ENCODE measurements around the gene BCL7B. TPM values are rescaled to one million over a fixed set of nuclear protein-coding genes. Genes with fewer than 3 reads are reported as not detected.

Gene BCL7B
- total RNA-seq, 1 experiment from 2014 or later = 50.4 TPM

DNA sequence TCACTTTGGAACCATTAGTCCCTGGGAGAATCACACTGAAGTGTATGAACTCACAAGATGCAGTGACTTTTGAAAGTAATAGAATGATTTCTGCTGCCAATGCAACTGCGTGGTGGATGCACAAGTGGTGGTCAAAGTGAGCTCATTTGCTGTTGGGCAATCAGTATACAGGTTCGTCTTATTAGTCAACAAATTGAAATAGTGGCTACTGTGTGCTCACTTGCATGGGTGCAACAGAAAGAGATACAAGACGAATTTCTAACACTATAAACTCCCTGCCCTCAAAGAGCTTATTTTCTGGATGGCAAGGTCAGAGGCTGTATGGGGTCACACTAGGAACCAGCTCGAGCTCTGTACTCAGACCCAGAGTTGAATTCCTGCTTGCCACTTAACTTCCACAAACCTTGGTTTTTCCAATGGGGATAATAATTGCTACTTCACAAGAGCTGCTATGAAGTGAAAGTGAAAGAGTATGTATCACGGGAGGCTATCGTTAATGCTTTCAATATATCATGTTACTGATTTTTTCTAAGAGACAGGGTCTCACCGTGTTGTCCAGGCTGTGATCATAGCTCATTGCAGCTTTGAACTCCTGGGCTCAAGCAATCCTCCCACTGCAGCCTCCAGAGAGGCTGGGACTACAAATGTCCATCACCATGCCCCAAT, 8.3 kb upstream of the BCL7B start:
- CTCF ChIA-PET = no interaction called here
- Histone ChIP-seq H3K79me2 (ENCODE audit: insufficient read depth, low read length) (no peaks in the 10 kb centered on the region), H2AFZ (ENCODE audit: low read depth, low read length, poor library complexity, severe bottlenecking) (no peak overlapping the region), H4K20me1 (ENCODE audit: insufficient read depth) (no peaks in the 10 kb centered on the region), H3K27me3 (ENCODE audit: insufficient read depth, low read length) (no peaks in the 10 kb centered on the region), H3K9me2 (ENCODE audit: insufficient read depth) (no peaks in the 10 kb centered on the region), H3K36me3 (ENCODE audit: control insufficient read depth in 1 of 2, insufficient read depth in 2 of 2, low read length in 2 of 2) (peaks cover 13 to 17% of the 10 kb centered on the region in 2 experiments; a peak in 2 of 4 replicates), H3K4me1 (ENCODE audit: control insufficient read depth in 1 of 2, insufficient read depth in 2 of 2, low read length in 2 of 2) (peaks cover 6 to 12% of the 10 kb centered on the region in 2 experiments), H3K4me2 (ENCODE audit: low read length) (no peak overlapping the region), H3K9ac (ENCODE audit: low read length) (no peak overlapping the region), H3K27ac (ENCODE audit: low read depth, low read length) (no peak overlapping the region), H3K9me3 (ENCODE audit: control insufficient read depth in 1 of 2, insufficient read depth in 1 of 2, low read depth in 1 of 2, low read length in 2 of 2) (no peaks in the 10 kb centered on the region), H3K4me3 (replicated peaks in 1 of 2; ENCODE audit: low read depth in 1 of 2, low read length in 2 of 2) (no peak overlapping the region)
- ATAC-seq (no peak), DNase-seq (ENCODE audit: low read depth, low spot score) (no peak)
- TF ChIP-seq TCF7L2 (IDR thresholded peaks at IDR 0.05; ENCODE audit: borderline replicate concordance, extremely low read depth, insufficient read depth, insufficient read length) (no peak), EZH2 (IDR thresholded peaks at IDR 0.05) (no peak), POLR2AphosphoS5 (IDR thresholded peaks at IDR 0.05; ENCODE audit: low read depth, low read length) (no peak), SIN3A (IDR thresholded peaks at IDR 0.05; ENCODE audit: low read depth) (no peak), EZH2phosphoT487 (IDR thresholded peaks at IDR 0.05; ENCODE audit: borderline replicate concordance) (no peak), ZNF274 (IDR thresholded peaks at IDR 0.05; ENCODE audit: low read depth, low read length) (no peak), FOSL1 (IDR thresholded peaks at IDR 0.05; ENCODE audit: low read depth) (no peak), SRF (IDR thresholded peaks at IDR 0.05; ENCODE audit: low read depth) (no peak), CBX3 (IDR thresholded peaks at IDR 0.05; ENCODE audit: low read depth) (no peak), CEBPB (IDR thresholded peaks at IDR 0.05; ENCODE audit: low read depth) (no peak), RAD21 (IDR thresholded peaks at IDR 0.05; ENCODE audit: low read depth) (no peak), JUND (IDR thresholded peaks at IDR 0.05) (no peak)
- TF ChIP-seq, protein P1, sequence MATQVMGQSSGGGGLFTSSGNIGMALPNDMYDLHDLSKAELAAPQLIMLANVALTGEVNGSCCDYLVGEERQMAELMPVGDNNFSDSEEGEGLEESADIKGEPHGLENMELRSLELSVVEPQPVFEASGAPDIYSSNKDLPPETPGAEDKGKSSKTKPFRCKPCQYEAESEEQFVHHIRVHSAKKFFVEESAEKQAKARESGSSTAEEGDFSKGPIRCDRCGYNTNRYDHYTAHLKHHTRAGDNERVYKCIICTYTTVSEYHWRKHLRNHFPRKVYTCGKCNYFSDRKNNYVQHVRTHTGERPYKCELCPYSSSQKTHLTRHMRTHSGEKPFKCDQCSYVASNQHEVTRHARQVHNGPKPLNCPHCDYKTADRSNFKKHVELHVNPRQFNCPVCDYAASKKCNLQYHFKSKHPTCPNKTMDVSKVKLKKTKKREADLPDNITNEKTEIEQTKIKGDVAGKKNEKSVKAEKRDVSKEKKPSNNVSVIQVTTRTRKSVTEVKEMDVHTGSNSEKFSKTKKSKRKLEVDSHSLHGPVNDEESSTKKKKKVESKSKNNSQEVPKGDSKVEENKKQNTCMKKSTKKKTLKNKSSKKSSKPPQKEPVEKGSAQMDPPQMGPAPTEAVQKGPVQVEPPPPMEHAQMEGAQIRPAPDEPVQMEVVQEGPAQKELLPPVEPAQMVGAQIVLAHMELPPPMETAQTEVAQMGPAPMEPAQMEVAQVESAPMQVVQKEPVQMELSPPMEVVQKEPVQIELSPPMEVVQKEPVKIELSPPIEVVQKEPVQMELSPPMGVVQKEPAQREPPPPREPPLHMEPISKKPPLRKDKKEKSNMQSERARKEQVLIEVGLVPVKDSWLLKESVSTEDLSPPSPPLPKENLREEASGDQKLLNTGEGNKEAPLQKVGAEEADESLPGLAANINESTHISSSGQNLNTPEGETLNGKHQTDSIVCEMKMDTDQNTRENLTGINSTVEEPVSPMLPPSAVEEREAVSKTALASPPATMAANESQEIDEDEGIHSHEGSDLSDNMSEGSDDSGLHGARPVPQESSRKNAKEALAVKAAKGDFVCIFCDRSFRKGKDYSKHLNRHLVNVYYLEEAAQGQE (IDR thresholded peaks at IDR 0.05; ENCODE audit: low read depth) = no peak
- TF ChIP-seq, protein P2, sequence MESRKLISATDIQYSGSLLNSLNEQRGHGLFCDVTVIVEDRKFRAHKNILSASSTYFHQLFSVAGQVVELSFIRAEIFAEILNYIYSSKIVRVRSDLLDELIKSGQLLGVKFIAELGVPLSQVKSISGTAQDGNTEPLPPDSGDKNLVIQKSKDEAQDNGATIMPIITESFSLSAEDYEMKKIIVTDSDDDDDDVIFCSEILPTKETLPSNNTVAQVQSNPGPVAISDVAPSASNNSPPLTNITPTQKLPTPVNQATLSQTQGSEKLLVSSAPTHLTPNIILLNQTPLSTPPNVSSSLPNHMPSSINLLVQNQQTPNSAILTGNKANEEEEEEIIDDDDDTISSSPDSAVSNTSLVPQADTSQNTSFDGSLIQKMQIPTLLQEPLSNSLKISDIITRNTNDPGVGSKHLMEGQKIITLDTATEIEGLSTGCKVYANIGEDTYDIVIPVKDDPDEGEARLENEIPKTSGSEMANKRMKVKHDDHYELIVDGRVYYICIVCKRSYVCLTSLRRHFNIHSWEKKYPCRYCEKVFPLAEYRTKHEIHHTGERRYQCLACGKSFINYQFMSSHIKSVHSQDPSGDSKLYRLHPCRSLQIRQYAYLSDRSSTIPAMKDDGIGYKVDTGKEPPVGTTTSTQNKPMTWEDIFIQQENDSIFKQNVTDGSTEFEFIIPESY (IDR thresholded peaks at IDR 0.05; ENCODE audit: extremely low read depth, insufficient replicate concordance, low read length) = no peak
- TF ChIP-seq, protein P3, sequence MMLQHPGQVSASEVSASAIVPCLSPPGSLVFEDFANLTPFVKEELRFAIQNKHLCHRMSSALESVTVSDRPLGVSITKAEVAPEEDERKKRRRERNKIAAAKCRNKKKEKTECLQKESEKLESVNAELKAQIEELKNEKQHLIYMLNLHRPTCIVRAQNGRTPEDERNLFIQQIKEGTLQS (IDR thresholded peaks at IDR 0.05) = no peak
- TF ChIP-seq, protein P4, sequence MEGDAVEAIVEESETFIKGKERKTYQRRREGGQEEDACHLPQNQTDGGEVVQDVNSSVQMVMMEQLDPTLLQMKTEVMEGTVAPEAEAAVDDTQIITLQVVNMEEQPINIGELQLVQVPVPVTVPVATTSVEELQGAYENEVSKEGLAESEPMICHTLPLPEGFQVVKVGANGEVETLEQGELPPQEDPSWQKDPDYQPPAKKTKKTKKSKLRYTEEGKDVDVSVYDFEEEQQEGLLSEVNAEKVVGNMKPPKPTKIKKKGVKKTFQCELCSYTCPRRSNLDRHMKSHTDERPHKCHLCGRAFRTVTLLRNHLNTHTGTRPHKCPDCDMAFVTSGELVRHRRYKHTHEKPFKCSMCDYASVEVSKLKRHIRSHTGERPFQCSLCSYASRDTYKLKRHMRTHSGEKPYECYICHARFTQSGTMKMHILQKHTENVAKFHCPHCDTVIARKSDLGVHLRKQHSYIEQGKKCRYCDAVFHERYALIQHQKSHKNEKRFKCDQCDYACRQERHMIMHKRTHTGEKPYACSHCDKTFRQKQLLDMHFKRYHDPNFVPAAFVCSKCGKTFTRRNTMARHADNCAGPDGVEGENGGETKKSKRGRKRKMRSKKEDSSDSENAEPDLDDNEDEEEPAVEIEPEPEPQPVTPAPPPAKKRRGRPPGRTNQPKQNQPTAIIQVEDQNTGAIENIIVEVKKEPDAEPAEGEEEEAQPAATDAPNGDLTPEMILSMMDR (IDR thresholded peaks at IDR 0.05 in 2 of 3, conservative IDR thresholded peaks at IDR 0.05 in 1 of 3; ENCODE audit: borderline replicate concordance in 1 of 3, insufficient read depth in 1 of 3, low read depth in 2 of 3, low read length in 2 of 3) = no peak
- TF ChIP-seq, protein P5, sequence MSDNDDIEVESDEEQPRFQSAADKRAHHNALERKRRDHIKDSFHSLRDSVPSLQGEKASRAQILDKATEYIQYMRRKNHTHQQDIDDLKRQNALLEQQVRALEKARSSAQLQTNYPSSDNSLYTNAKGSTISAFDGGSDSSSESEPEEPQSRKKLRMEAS (IDR thresholded peaks at IDR 0.05) = no peak
- POLR2A ChIA-PET = interaction anchor here (0.9 to 4.3 kb wide), 2 partner anchors 9 to 12 kb away, joined by 3 to 18 read pairs; partner anchors contain the start of gene TBL2
- no TSS peak for BruUV-seq (replicated peaks)
- intact Hi-C loops (cut with micrococcal nuclease) = no loop called here
- RAD21 ChIA-PET (ENCODE audit: low non-redundant PET in 1 of 2, low total read pairs in 2 of 2, uncharacterized antibody in 2 of 2, unreplicated experiment in 2 of 2) = interaction anchor here in 1 of 2 experiments (0.7 kb wide), 1 partner anchor 12 kb away, joined by 3 read pairs; the partner anchor contains the start of gene TBL2
